ENCODE measurements around the gene LRBA. TPM values are rescaled to one million over a fixed set of nuclear protein-coding genes. Genes with fewer than 3 reads are reported as not detected.

Gene LRBA
- total RNA-seq, 3 donors from 2014 or later, result 26.9 to 138 (median 93.7) TPM

DNA sequence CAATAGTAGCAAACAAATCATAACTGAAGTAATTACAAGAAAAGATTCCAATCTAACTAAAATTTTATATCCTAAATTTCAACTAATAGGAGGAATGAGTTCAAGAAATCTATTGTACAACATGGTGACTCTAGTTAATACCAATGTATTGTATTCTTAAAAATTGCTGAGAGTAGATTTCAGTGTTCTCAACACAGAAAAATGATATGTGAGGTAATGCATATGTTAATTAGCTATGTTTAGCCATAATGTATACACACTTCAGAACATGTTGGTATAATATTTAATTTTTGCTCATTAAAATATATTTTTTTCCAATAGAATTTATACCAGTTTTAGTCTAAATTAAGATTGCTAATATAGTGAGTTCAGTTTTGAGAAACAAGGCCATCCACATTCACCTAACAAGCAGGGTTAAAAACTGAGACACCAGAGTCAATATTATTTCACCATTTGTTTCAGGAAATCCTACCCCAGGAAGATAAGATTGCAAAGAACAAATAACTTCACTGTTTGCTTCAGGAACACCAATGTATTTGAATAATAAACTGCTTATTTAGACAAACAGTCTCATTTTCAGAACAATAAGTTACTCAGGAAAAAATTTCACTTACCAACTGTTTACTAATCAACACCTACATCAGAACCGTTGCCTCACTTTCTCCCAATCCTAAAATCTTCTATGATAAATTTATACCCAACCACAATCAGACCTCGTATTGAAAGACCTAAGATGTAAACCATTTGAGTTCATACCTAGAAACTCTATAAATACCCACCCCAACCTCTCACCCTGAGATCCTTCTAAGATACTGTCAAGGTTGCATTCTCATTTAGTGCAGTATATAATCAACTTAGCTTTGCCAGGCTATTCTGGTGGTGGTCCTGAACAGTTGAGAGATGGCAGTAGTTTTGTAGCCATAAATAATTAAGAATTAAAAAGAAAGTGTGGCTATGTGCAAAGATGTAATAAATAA lies 300.3 kb downstream of the LRBA start:
- Histone ChIP-seq H3K36me3 (no peaks in the 10 kb centered on the region), H3K4me3 (no peak overlapping the region), H3K27me3 (no peaks in the 10 kb centered on the region), H3K9me3 (no peaks in the 10 kb centered on the region), H3K27ac (no peak overlapping the region), H3K4me1 (no peaks in the 10 kb centered on the region)
- intact Hi-C loops (cut with DNase I; ENCODE audit: low total_unique reads), result no loop called here
- TF ChIP-seq, protein P1, sequence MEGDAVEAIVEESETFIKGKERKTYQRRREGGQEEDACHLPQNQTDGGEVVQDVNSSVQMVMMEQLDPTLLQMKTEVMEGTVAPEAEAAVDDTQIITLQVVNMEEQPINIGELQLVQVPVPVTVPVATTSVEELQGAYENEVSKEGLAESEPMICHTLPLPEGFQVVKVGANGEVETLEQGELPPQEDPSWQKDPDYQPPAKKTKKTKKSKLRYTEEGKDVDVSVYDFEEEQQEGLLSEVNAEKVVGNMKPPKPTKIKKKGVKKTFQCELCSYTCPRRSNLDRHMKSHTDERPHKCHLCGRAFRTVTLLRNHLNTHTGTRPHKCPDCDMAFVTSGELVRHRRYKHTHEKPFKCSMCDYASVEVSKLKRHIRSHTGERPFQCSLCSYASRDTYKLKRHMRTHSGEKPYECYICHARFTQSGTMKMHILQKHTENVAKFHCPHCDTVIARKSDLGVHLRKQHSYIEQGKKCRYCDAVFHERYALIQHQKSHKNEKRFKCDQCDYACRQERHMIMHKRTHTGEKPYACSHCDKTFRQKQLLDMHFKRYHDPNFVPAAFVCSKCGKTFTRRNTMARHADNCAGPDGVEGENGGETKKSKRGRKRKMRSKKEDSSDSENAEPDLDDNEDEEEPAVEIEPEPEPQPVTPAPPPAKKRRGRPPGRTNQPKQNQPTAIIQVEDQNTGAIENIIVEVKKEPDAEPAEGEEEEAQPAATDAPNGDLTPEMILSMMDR (IDR thresholded peaks at IDR 0.05), result no peak
- no peak for TF ChIP-seq POLR2AphosphoS5 (IDR thresholded peaks at IDR 0.05)
- no peak for TF ChIP-seq POLR2A (IDR thresholded peaks at IDR 0.05)
- DNase-seq (ENCODE audit: low spot score in 2 of 2), result no peak

DNA sequence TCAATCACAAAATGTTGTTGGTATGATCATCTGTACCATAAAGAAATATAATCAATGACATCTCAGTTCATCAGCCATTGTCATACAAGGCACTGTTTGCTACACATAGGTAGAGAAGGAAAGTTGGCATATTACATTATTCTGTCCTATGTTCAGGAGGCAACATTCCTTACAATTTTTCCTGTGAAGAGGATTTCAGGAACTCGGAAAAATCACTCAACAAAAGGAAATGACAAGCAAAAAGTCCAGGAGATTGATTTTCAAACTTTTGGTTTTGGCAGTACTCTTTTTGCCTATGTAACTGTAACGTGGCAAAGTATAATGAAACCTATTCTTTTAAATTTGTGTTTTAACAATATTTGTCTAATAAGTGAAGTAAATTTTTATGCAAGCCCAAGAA lies 301.8 kb downstream of the LRBA start:
- H3K9me3 ChIP-seq, result no peaks in the 10 kb centered on the region
- H3K4me1 ChIP-seq, result no peaks in the 10 kb centered on the region
- no peak for DNase-seq (ENCODE audit: low spot score in 2 of 2)
- H3K4me3 ChIP-seq, result no peak overlapping the region
- no peaks in the 10 kb centered on the region for H3K27me3 ChIP-seq
- intact Hi-C loops (cut with DNase I; ENCODE audit: low total_unique reads), result no loop called here
- H3K27ac ChIP-seq, result no peak overlapping the region
- H3K36me3 ChIP-seq, result no peaks in the 10 kb centered on the region
- TF ChIP-seq POLR2AphosphoS5 (IDR thresholded peaks at IDR 0.05) (no peak), POLR2A (IDR thresholded peaks at IDR 0.05) (no peak)
- TF ChIP-seq, protein P1 (IDR thresholded peaks at IDR 0.05), result no peak

DNA sequence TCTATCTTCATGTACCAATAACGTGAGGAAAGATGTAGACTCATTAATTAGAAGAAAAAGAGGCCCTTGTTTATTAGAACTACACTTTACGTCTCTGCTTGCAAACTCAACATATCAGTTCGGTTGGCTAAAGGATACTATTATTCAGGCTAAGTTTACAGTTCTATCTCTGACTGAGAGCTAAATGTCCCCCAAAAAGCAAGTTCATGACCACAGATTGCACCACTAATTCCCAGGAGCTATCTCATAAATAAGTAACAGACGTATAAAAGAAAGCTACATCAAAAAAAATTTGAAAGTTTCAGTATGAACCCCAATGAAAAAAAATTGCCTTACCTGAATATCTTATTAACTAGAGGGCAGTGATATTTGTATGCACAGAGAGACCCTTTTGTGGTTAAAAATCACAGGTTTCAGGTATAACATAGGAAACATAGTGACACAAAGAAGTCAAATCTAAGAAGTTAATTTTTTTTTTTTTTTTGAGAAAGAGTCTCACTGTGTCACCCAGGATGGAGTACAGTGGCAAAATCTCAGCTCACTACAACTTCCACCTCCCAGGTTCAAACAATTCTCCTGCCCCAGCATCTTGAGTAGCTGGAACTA lies 304.2 kb downstream of the LRBA start:
- Histone ChIP-seq H3K4me1 (no peaks in the 10 kb centered on the region), H3K27ac (no peak overlapping the region), H3K36me3 (no peaks in the 10 kb centered on the region), H3K9me3 (no peaks in the 10 kb centered on the region), H3K4me3 (no peak overlapping the region), H3K27me3 (no peaks in the 10 kb centered on the region)
- intact Hi-C loops (cut with DNase I; ENCODE audit: low total_unique reads), result no loop called here
- DNase-seq (ENCODE audit: low spot score in 2 of 2), result no peak
- TF ChIP-seq POLR2AphosphoS5 (IDR thresholded peaks at IDR 0.05) (no peak), POLR2A (IDR thresholded peaks at IDR 0.05) (no peak)
- TF ChIP-seq, protein P1 (IDR thresholded peaks at IDR 0.05), result no peak

DNA sequence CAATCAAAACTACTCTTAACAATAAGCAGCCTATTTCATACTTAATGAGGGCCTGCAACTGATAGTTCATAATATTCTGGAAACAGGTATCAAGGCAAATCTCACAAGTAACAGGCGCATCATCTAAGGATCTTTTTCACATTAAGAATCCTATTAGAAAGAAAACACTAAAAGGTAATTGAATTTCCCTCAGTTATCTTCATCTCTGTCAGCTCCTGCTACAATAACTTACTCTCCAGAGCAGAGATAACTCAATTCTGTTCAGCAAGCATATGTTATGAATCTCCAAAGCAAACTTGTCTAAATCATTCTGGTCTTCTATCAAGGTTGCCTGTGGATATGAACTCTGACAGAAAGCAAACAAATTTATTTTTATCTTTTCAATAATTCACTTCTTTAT lies 307.1 kb downstream of the LRBA start:
- Histone ChIP-seq H3K27me3 (no peaks in the 10 kb centered on the region), H3K4me1 (no peaks in the 10 kb centered on the region), H3K4me3 (no peak overlapping the region), H3K27ac (no peak overlapping the region), H3K9me3 (no peaks in the 10 kb centered on the region), H3K36me3 (no peaks in the 10 kb centered on the region)
- intact Hi-C loops (cut with DNase I; ENCODE audit: low total_unique reads), result no loop called here
- no peak for DNase-seq (ENCODE audit: low spot score in 2 of 2)
- TF ChIP-seq POLR2AphosphoS5 (IDR thresholded peaks at IDR 0.05), result no peak
- TF ChIP-seq, protein P1 (IDR thresholded peaks at IDR 0.05), result no peak
- no peak for TF ChIP-seq POLR2A (IDR thresholded peaks at IDR 0.05)

DNA sequence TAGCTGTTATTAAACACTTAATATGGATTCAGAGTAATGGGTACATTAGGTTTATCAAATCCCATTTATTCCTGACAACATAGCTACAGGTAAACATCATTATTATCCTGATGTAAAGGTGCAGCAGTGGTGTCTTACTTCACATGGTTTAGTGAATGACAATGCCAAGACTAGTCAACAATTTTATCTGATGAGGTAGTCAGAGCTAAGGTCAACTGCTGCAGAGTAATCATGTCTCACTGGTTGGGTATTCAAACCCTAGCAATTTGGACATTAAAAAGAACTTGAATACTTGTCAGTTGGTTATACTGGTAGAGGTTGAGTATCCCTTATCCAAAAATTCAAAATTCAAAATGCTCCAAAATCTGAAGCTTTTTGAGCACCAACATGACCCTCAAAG lies 315.5 kb downstream of the LRBA start:
- Histone ChIP-seq H3K4me1 (no peaks in the 10 kb centered on the region), H3K27ac (no peak overlapping the region), H3K27me3 (no peaks in the 10 kb centered on the region), H3K4me3 (no peak overlapping the region), H3K36me3 (no peaks in the 10 kb centered on the region), H3K9me3 (no peaks in the 10 kb centered on the region)
- intact Hi-C loops (cut with DNase I; ENCODE audit: low total_unique reads), result no loop called here
- TF ChIP-seq POLR2A (IDR thresholded peaks at IDR 0.05) (no peak), POLR2AphosphoS5 (IDR thresholded peaks at IDR 0.05) (no peak)
- TF ChIP-seq, protein P1 (IDR thresholded peaks at IDR 0.05), result no peak
- DNase-seq (ENCODE audit: low spot score in 2 of 2), result no peak

All from breast epithelium (tissue), 4 donors.